Stimulated activated CD8-positive, alpha-beta memory T cell treated with anti-CD3 and anti-CD28 coated beads, Interleukin-4, amount 100 ng/mL, for 48 hours (primary cell): ENCODE results near the gene NDUFB5.
"Not testable (repeated sequence)": the region's sequence is repeated elsewhere in the genome, so short reads cannot be mapped to it uniquely, and the experiment has no call there.

Experiments
- DNase-seq: peaks from one replicate; pipeline ENCODE4 v3.0.0-alpha.2; 2020

The NDUFB5 gene

GRCh38 chr3:179640469-179640868 lies 35.9 kb downstream of the NDUFB5 start:
- no peak for DNase-seq

DNA sequence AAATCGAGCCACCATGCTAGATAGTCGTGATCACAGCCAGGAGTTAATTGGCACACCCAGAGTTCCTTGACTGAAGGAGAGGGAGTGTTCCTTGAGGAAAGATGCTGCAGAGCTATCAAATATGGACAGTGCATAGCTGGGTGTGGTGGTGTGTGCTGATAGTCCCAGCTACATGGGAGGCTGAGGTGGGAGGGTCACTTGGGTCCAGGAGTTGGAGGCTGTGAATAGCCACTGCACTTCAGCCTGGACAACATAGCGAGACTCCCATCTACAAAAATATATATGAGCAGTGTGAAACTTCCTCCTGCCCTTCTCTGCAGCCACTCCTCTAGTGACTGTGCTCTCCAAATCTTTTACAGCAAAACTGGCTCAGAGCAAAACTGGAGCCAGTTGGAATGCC lies 38.3 kb downstream of the NDUFB5 start:
- DNase-seq: no peak

- DNase-seq: not testable (repeated sequence)
Measured at GRCh38 chr3:179643837-179644236, 39.2 kb downstream of the NDUFB5 start.

- DNase-seq: no peak
Measured at GRCh38 chr3:179646177-179646576, 41.6 kb downstream of the NDUFB5 start.

DNA sequence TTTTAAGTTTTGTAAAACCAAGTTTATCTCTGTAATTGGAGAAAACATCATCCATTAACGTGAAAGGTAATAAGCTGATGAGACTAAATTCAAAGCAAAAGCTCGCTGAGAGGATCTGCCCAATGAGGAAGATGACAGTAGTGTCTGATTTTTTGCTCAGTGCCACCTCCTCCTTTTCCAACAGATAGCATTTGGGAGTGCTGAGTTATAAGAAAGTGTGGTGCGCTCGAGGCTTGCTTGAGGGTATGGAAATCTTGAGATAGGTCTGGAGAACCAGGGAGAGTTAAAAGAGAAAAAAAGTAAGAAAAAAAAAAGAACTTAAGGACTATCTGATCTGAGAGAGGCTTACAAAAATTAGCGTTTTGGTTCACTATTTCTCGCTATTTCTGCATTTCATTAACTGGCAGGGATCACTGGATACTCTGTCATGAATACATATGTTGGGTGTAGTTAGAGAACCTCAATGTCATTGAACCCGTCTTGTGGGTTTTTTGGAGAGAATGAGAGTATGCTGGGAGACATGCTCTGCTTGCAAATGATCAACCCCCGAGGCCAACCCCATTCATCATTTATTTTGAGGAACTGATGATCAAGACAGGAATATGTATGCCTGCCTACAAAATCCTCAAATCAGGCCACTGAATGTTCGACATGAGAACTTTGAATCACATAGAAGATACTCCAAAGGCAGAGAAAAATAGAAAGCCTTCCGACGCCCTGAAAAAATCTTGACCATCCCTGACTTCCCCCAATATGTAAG lies 47.3 kb downstream of the NDUFB5 start:
- DNase-seq: no peak

DNA sequence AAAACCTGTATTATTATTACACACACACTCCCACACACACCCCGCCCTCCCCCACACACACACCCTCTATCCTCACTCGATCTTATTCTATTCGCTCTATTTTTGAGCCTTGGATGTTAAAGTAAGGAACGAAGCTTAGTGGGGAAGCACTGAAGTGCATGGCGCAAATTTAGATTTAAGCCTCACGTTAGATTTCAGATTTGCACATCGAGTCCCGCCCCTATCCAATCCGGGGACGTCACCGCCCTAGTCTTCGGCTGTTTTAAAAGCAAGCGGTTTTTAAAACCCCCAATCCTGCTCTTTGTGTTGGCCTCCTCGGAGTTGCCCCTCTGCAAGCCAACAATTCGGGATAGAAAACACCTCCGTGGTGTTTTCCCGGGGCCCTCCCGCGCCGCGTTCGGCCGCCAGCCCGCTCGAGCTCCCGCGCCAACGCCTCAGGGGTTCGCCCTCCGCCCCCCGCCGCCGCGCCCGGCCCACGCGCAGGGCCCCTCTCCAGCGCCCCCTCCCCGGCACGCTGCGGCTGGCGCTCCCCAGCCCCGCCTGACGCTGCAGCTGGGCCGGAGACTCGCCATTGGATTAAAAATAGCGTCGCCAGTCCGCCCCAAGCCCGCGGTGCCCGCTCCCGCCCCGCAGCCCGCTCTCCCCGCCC lies 48.0 kb downstream of the NDUFB5 start, which contains the start of gene USP13:
Gene USP13, plus strand, starts transcription at position 594 of the 649 bp plus-strand sequence. CDS start 186 bp downstream, outside the sequence.
- peak; percentile 64 for DNase-seq

- peak; percentile 73 for DNase-seq
Measured at GRCh38 chr3:179653096-179653797, 48.7 kb downstream of the NDUFB5 start.

- no peak for DNase-seq
Measured at GRCh38 chr3:179655236-179655635, 50.6 kb downstream of the NDUFB5 start.

- no peak for DNase-seq
Measured at GRCh38 chr3:179658606-179659005, 54.0 kb downstream of the NDUFB5 start.

- DNase-seq: no peak
Measured at GRCh38 chr3:179660872-179661271, 56.3 kb downstream of the NDUFB5 start.

DNA sequence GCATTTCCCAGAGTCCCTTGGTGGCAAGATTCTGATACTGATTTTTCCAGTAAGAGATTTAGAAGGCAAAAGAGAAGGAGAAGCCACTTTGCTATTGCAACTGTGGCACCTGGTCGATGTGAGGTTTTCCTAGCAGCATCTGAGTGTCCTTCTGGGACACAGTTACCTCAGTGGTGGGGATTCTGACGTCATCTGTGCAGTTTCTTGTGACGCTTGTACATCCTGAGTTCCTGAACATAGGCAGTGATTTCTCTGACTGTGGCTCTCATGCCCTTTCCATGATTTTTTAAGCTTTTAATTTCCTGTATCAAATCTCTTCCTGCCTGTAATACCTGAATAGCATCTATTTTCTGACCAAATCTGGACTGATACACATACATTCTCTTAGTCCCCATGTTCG lies 57.2 kb downstream of the NDUFB5 start:
- no peak for DNase-seq

DNA sequence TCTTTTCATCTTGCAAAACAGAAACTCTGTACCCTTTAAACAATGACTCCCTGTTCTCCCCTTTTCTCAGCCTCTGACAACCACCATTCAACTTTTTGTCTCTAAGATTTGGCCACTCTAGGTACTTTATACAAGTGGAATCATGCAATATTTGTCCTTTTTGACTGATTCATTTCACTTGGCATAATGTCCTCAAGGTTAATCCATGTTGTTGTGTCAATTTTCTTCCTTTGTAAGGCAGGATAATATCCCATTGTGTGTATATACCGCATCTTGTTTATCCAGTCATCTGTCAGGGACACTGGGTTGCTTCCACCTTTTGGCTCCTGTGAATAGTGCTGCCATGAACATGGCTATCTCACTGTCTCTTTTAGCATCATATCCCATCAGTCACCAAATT lies 58.5 kb downstream of the NDUFB5 start:
- DNase-seq: no peak

DNA sequence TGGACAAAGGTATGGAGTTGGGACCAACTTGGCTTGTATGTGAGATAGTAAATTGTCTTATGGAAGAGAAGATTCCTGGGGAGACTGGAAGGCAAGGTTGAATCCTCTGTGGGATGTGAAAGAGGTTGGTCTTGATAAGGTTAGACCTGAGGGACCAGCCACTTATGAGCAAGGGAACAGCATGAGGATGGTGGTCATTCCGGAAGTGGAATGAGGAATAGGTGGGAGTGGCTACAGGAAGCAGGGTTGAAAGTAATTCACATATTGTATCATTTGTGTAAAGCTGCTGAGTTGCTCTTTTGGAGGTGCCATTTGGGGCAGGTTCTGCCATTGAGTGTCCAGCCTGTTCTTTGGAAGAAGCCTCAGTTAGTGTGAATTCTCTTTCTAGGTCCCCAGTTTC lies 61.4 kb downstream of the NDUFB5 start:
- no peak for DNase-seq

- DNase-seq: no peak
Measured at GRCh38 chr3:179666436-179667035, 61.9 kb downstream of the NDUFB5 start.

- DNase-seq: no peak
Measured at GRCh38 chr3:179668429-179668828, 63.8 kb downstream of the NDUFB5 start.

DNA sequence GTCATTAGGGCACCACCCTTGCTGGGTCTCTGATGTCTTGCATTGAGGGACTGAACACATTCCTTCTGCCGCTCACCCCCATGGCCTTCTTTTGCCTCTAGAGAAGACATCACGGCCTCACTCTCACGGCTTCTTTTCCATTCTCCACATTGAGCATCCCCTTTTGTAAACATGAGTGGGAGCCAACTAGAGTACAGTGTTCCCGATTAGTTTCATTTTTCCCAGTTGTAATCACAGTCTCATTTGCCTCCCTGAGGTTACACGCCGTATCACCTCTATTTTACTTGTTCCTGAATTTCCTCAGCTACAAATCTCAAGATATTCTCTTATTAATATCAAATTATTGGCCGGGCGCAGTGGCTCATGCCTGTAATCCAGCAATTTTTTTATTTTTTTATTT lies 65.7 kb downstream of the NDUFB5 start:
- DNase-seq: no peak

GRCh38 chr3:179671309-179671708 lies 66.7 kb downstream of the NDUFB5 start:
- DNase-seq: no peak

DNA sequence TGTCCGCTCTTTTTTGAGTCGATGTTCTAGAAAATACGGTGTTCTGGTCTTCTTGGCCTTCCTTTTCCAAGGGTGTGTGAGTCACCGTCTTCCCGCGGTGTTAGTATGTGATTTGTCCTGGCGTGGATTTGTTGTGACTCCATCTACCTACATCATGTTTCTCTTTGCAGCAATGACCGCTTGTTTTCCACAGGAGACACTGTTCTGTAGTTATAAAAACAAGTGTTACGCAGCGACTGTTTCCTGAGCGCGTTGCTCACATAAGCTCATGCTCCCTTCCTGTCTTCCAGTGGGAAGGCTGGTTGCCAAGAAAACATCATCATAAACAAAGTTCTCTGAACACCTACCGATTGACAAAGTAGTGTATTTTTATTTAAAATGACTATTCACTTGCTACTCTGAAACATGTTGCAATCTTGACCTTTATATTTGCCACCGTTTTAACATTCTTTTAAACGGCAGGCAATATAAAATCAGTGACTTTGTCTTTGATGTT lies 67.2 kb downstream of the NDUFB5 start:
- DNase-seq: no peak

- no peak for DNase-seq
Measured at GRCh38 chr3:179672918-179673317, 68.3 kb downstream of the NDUFB5 start.

- DNase-seq: no peak
Measured at GRCh38 chr3:179673523-179673922, 68.9 kb downstream of the NDUFB5 start.

DNA sequence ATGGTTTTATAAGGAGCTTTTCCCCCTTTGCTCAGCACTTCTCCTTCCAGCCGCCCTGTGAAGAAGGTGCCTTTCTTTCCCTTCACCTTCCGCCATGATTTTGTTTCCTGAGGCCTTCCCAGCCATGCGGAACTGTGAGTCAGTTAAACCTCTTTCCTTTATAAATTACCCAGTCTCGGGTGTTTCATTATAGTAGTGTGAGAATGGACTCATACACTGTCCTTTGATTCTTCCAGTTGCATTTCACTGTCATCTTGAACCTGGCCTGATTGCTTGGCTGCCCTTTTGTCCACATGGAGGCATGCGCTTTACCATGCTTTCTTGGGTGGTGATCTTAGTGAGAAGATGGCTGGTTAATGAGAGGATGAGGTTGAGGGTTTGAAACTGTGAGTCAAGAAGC lies 71.5 kb downstream of the NDUFB5 start:
- DNase-seq: no peak
